Left lung (tissue), 10 donors: Measurements from ENCODE around the gene PARD6A. TPM values are rescaled to one million over a fixed set of nuclear protein-coding genes. Genes with fewer than 3 reads are reported as not detected.

Experiments
- ATAC-seq: fragments of 200-7000 bp; cut with Tn5 transposase; one replicate; pipeline ENCODE4 v1.9.1; 2020; ENCODE audit warnings: moderate library complexity
- DNase-seq, 4 donors: peaks; one replicate each; pipeline ENCODE4 v3.0.0-alpha.2; 2013 to 2020
- H3K27ac ChIP-seq, 2 donors: fragments of 200-600 bp; sonication (generic) in 1 of 2; one replicate each; pipeline versions ENCODE4 v1.5.0 to v1.8.0; 2020 to 2021
- H3K27me3 ChIP-seq, 2 donors: fragments of 200-600 bp; sonication (generic) in 1 of 2; one replicate each; pipeline versions ENCODE4 v1.5.0 to v1.8.0; 2020 to 2021
- H3K36me3 ChIP-seq, 2 donors: fragments of 200-600 bp; sonication (generic) in 1 of 2; one replicate each; pipeline versions ENCODE4 v1.5.0 to v1.8.0; 2020 to 2021
- H3K4me1 ChIP-seq, 2 donors: fragments of 200-600 bp; one replicate each; pipeline ENCODE4 v1.8.0; 2021
- H3K4me3 ChIP-seq, 2 donors: fragments of 200-600 bp; sonication (generic) in 1 of 2; one replicate each; pipeline versions ENCODE4 v1.5.0 to v1.8.0; 2020 to 2021; ENCODE audit warnings: mild to moderate bottlenecking in 1 of 2
- H3K9me3 ChIP-seq, 2 donors: fragments of 200-600 bp; sonication (generic) in 1 of 2; one replicate each; pipeline versions ENCODE4 v1.5.0 to v1.8.0; 2020 to 2021
- intact Hi-C, 2 donors: fragments of 100-400 bp; cut with DNase I; formaldehyde crosslinking; loops; one replicate each; pipeline versions ENCODE4 v1.11.2 to v1.14.2; 2022
- polyA plus RNA-seq, 6 donors: library from polyadenylated mRNA; unstranded; fragments of 120-200 nt; gene quantifications; one replicate each; pipeline ENCODE4 v1.2.1, GENCODE V29; 2013; ENCODE audit not compliant: insufficient read length in 6 of 6
- total RNA-seq, 2 donors: library from RNA; stranded (reverse); fragmentation: NEBNext Ultra II Directional; extraction: Animal tissue kit (Norgen Biotek cat#: 25700); gene quantifications; one replicate each; pipeline ENCODE4 v1.2.1, GENCODE V29; 2021
- TF ChIP-seq, protein P1 (sequence below), 2 donors: fragments of 200-600 bp; sonication (generic) in 1 of 2; IDR thresholded peaks; one replicate each; pipeline versions ENCODE4 v1.5.0 to v1.8.0; 2021; ENCODE audit warnings: antibody characterized with exemption in 2 of 2
- donor health status: DM: no; HTN: yes; CAD: no.
- donor health status: DM: no; HTN: no; CAD: no.

Gene PARD6A
- total and polyA plus RNA-seq, 8 donors = 1.4 to 4.1 (median 1.9) TPM

DNA sequence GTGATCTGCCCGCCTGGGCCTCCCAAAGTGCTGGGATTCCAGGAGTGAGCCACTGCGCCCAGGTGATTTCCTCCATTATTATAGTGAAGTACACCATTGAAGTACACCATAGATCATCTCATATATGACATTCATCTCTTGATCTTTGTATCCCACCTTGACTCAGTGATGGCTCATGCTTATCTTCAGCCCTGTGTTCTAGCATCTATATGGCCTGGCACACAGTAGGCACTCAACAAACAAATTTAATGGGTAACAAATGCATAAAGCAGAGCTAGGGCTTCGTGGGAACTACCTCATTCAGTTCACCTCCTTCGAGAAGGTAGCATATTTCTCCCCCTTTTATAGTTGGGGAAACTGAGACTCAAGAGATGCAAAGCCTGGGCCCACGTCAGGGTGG lies 4.8 kb downstream of the PARD6A start:
- no peaks in the 10 kb centered on the region for H3K27me3 ChIP-seq
- TF ChIP-seq, protein P1, sequence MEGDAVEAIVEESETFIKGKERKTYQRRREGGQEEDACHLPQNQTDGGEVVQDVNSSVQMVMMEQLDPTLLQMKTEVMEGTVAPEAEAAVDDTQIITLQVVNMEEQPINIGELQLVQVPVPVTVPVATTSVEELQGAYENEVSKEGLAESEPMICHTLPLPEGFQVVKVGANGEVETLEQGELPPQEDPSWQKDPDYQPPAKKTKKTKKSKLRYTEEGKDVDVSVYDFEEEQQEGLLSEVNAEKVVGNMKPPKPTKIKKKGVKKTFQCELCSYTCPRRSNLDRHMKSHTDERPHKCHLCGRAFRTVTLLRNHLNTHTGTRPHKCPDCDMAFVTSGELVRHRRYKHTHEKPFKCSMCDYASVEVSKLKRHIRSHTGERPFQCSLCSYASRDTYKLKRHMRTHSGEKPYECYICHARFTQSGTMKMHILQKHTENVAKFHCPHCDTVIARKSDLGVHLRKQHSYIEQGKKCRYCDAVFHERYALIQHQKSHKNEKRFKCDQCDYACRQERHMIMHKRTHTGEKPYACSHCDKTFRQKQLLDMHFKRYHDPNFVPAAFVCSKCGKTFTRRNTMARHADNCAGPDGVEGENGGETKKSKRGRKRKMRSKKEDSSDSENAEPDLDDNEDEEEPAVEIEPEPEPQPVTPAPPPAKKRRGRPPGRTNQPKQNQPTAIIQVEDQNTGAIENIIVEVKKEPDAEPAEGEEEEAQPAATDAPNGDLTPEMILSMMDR (IDR thresholded peaks at IDR 0.05) = no peak
- no peaks in the 10 kb centered on the region for H3K9me3 ChIP-seq
- peaks cover 20 to 45% of the 10 kb centered on the region in 2 donors for H3K4me1 ChIP-seq
- H3K36me3 ChIP-seq = peaks cover 0 to 11% of the 10 kb centered on the region in 2 donors
- peak overlapping the region; percentile 79 to 86 for H3K4me3 ChIP-seq
- intact Hi-C loops = loop anchor here in 1 of 2 donors (5.0 kb wide), 1 partner anchor 103 kb away; the partner anchor contains the start of gene CTCF
- ATAC-seq (no peak), DNase-seq (no peak)
- peak overlapping the region in 1 of 2 donors; percentile 91 for H3K27ac ChIP-seq

DNA sequence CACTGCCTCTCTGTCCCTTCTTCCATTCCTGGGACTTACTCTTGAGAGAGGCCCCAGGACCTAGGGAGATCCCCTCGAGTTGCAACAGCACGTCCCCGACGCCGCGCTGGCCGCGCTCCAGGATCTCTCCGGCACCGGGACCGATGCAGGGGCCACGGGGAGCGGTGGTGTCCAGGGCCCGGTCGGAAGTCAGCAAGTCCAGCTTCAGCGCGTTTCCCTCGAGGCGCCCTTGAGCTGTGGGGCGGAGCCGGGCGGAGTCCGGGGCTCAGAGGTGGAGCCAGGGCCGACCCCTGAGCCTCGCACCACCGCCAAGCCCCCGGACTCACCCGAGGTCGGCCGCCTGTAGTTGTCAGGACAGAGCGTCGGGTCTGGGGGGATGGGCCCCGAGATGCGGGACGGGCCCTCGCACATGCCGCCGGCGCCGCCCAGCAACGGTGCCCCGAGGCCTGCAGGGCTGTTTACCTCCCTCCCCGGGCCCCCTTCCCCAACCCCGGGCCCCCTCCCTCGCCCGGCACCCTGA lies 5.3 kb downstream of the PARD6A start:
- Histone ChIP-seq H3K4me3 (peak overlapping the region; percentile 79 to 86), H3K4me1 (peaks cover 20 to 43% of the 10 kb centered on the region in 2 donors), H3K9me3 (no peaks in the 10 kb centered on the region), H3K27me3 (no peaks in the 10 kb centered on the region), H3K27ac (peak overlapping the region; percentile 86 to 91), H3K36me3 (peaks cover 0 to 11% of the 10 kb centered on the region in 2 donors)
- ATAC-seq (peak; percentile 35), DNase-seq (peak in 2 of 4 donors; percentile 47 to 88)
- TF ChIP-seq, protein P1 (IDR thresholded peaks at IDR 0.05) = no peak
- intact Hi-C loops = loop anchor here in 1 of 2 donors (5.0 kb wide), 1 partner anchor 104 kb away; the partner anchor contains the start of gene CTCF

DNA sequence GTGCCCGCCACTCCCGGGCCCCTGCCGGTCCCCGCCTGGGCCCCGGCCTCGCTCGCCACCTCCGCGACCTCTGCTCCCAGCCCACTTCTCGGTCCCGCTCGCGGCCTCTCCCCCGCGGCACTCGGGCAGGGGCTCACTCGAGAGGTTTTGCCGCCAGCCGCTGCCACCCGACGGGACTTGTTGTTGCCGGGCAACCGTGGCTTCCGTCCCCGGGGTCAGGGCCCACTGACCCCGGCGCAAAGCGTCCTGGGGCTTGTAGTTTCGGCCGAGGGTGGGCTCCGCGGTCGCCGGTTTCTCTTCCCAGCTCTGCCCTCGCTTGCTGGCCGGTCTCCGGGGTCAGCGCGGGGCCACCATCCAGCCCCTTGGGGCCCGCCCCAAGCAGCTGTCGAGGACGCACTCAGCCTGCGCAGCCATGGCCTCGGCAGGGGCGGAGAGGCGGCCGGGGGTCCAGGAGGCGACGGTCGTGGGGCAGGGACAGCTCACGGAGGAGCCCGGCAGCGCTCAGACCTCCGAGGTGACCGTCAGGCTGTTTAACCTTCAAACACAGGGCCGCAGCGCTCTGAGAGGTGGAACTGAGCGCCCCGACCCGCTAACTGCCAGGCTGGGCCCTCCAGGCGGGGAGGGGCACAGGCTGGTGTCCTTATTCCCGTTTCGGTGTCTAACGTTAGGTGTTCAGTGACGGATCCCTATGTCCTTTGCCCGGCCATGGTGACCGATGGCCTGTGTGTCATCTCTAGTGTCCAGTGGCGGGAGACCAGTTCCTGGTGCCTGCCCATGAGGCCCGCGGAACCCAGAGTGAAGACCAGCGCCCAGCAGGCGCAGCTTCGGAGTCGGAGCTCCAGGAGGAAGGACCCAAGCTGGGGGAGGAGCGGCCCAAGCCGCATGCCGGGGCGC lies 6.0 kb downstream of the PARD6A start, which contains the start of the genes C16orf86 and ENKD1:
C16orf86 (plus strand) TSS at position 256 of the 894 bp plus-strand sequence; CDS start at position 413, 157 bp downstream.
ENKD1 (minus strand) TSS at position 192 of the 894 bp plus-strand sequence. CDS start 308 bp downstream, outside the sequence.
- intact Hi-C loops = loop anchor here in 1 of 2 donors (5.0 kb wide), 1 partner anchor 105 kb away; the partner anchor contains the start of gene CTCF
- DNase-seq (peak; percentile 72 to 95 (median 88)), ATAC-seq (peak; percentile 86)
- Histone ChIP-seq H3K27me3 (no peaks in the 10 kb centered on the region), H3K4me1 (peaks cover 15 to 39% of the 10 kb centered on the region in 2 donors), H3K27ac (peak within 1 kb of the TSS; percentile 86 to 91), H3K9me3 (no peaks in the 10 kb centered on the region), H3K36me3 (peaks cover 0 to 11% of the 10 kb centered on the region in 2 donors), H3K4me3 (peak within 1 kb of the TSS; percentile 79 to 86)
- TF ChIP-seq, protein P1 (IDR thresholded peaks at IDR 0.05) = no peak

DNA sequence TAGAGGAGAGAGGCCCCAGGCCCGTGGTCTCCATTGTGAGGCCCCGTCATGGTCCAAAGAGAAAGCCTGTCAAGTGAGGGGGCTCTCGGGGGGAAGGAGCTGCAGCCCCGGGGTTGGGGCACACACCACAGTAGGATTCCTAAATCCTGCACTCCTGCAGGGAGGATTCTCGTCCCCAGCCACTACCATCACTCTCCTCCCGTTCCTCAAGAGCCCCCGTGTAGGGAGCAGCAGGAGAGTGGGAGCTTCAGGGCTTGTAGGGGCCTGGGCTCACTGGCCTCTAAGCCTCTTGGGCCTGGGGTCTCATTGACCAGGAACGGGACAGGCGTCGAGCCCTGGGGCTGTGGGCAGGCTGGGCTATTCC lies 6.7 kb downstream of the PARD6A start:
- Histone ChIP-seq H3K27me3 (no peaks in the 10 kb centered on the region), H3K36me3 (peaks cover 0 to 8% of the 10 kb centered on the region in 2 donors), H3K27ac (peak overlapping the region; percentile 86 to 91), H3K4me3 (peak overlapping the region; percentile 79 to 86), H3K9me3 (no peaks in the 10 kb centered on the region), H3K4me1 (peaks cover 17 to 45% of the 10 kb centered on the region in 2 donors)
- no peak for ATAC-seq
- intact Hi-C loops = loop anchor here in 1 of 2 donors (5.0 kb wide), 1 partner anchor 105 kb away; the partner anchor contains the start of gene CTCF
- TF ChIP-seq, protein P1 (IDR thresholded peaks at IDR 0.05) = no peak
- no peak for DNase-seq
